ENCODE measurements around the gene CBLC. TPM values are rescaled to one million over a fixed set of nuclear protein-coding genes. Genes with fewer than 3 reads are reported as not detected.

The CBLC gene
- total RNA-seq, 2 donors from 2014 or later = 18.5 to 23.6 TPM

GRCh38 chr19:44741258-44741731, 36.4 kb upstream of the CBLC start:
- 39 to 41% methylated on average over 6 of the region's 6 CpGs for WGBS, 2 donors
- intact Hi-C loops (cut with DNase I) = no loop called here
- TF ChIP-seq CTCF (IDR thresholded peaks at IDR 0.05) (no peak), POLR2A (IDR thresholded peaks at IDR 0.05) (no peak)
- Histone ChIP-seq H3K4me3 (no peak overlapping the region), H3K27ac (peak overlapping the region; percentile 84 to 98 (median 94)), H3K4me1 (peaks cover 79% of the 10 kb centered on the region), H3K27me3 (no peaks in the 10 kb centered on the region), H3K36me3 (replicated peaks in 1 of 2; ENCODE audit: insufficient read depth in 1 of 2, low read depth in 2 of 2) (no peaks in the 10 kb centered on the region), H3K9me3 (no peaks in the 10 kb centered on the region)
- ATAC-seq (peak; percentile 7), DNase-seq (peak; percentile 42 to 61 (median 47))

GRCh38 chr19:44741841-44742329, 35.8 kb upstream of the CBLC start:
- WGBS, 2 donors = 0 to 1% methylated on average over 10 to 13 of the region's 13 CpGs
- intact Hi-C loops (cut with DNase I) = no loop called here
- TF ChIP-seq POLR2A (IDR thresholded peaks at IDR 0.05) = peak in 2 of 3 donors; percentile 62 to 64
- TF ChIP-seq CTCF (IDR thresholded peaks at IDR 0.05) = peak in 1 of 7 experiments; percentile 10
- ATAC-seq (peak; percentile 92), DNase-seq (peak; percentile 98 to 100 (median 100))
- H3K27me3 ChIP-seq = no peaks in the 10 kb centered on the region
- H3K27ac ChIP-seq = peak overlapping the region; percentile 84 to 98 (median 94)
- no peak overlapping the region for H3K4me3 ChIP-seq
- no peaks in the 10 kb centered on the region for H3K9me3 ChIP-seq
- peaks cover 79% of the 10 kb centered on the region for H3K4me1 ChIP-seq
- no peaks in the 10 kb centered on the region for H3K36me3 ChIP-seq (replicated peaks in 1 of 2; ENCODE audit: insufficient read depth in 1 of 2, low read depth in 2 of 2)

- ATAC-seq (no peak), DNase-seq (peak in 2 of 4 donors; percentile 36 to 46)
- H3K27ac ChIP-seq = peak overlapping the region; percentile 84 to 98 (median 94)
- no peak overlapping the region for H3K4me3 ChIP-seq
- H3K9me3 ChIP-seq = no peaks in the 10 kb centered on the region
- intact Hi-C loops (cut with DNase I) = no loop called here
- no peaks in the 10 kb centered on the region for H3K36me3 ChIP-seq (replicated peaks in 1 of 2; ENCODE audit: insufficient read depth in 1 of 2, low read depth in 2 of 2)
- TF ChIP-seq CTCF (IDR thresholded peaks at IDR 0.05) (no peak), POLR2A (IDR thresholded peaks at IDR 0.05) (peak in 1 of 3 donors; percentile 21)
- H3K27me3 ChIP-seq = no peaks in the 10 kb centered on the region
- H3K4me1 ChIP-seq = peaks cover 80% of the 10 kb centered on the region
- WGBS, 2 donors = 47 to 53% methylated on average over 19 to 20 of the region's 20 CpGs
These were observed 35.2 kb upstream of the CBLC start for GRCh38 chr19:44742330-44743061.

- ATAC-seq (no peak), DNase-seq (no peak)
- no peaks in the 10 kb centered on the region for H3K9me3 ChIP-seq
- no peaks in the 10 kb centered on the region for H3K27me3 ChIP-seq
- peaks cover 77% of the 10 kb centered on the region for H3K4me1 ChIP-seq
- H3K27ac ChIP-seq = peak overlapping the region; percentile 7 to 98 (median 94)
- intact Hi-C loops (cut with DNase I) = no loop called here
- H3K4me3 ChIP-seq = no peak overlapping the region
- no peak for TF ChIP-seq POLR2A (IDR thresholded peaks at IDR 0.05)
- TF ChIP-seq CTCF (IDR thresholded peaks at IDR 0.05) = no peak
- H3K36me3 ChIP-seq (replicated peaks in 1 of 2; ENCODE audit: insufficient read depth in 1 of 2, low read depth in 2 of 2) = no peaks in the 10 kb centered on the region
- WGBS, 2 donors = 64 to 69% methylated on average over 3 of the region's 3 CpGs
These were observed 32.8 kb upstream of the CBLC start for GRCh38 chr19:44744871-44745332.
